NCI-H2196 treated with DMSO at 0.1 percent for 48 hours (cell line): ENCODE measurements around the gene POT1.
"Not testable (repeated sequence)": the region's sequence is repeated elsewhere in the genome, so short reads cannot be mapped to it uniquely, and the experiment has no call there.

Source experiments
- DNase-seq: peaks from one replicate; lab custom pipeline; 2025; ENCODE audit not compliant: unreplicated experiment; lab: John Stamatoyannopoulos, UW

The POT1 gene, protein sequence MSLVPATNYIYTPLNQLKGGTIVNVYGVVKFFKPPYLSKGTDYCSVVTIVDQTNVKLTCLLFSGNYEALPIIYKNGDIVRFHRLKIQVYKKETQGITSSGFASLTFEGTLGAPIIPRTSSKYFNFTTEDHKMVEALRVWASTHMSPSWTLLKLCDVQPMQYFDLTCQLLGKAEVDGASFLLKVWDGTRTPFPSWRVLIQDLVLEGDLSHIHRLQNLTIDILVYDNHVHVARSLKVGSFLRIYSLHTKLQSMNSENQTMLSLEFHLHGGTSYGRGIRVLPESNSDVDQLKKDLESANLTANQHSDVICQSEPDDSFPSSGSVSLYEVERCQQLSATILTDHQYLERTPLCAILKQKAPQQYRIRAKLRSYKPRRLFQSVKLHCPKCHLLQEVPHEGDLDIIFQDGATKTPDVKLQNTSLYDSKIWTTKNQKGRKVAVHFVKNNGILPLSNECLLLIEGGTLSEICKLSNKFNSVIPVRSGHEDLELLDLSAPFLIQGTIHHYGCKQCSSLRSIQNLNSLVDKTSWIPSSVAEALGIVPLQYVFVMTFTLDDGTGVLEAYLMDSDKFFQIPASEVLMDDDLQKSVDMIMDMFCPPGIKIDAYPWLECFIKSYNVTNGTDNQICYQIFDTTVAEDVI

DNA sequence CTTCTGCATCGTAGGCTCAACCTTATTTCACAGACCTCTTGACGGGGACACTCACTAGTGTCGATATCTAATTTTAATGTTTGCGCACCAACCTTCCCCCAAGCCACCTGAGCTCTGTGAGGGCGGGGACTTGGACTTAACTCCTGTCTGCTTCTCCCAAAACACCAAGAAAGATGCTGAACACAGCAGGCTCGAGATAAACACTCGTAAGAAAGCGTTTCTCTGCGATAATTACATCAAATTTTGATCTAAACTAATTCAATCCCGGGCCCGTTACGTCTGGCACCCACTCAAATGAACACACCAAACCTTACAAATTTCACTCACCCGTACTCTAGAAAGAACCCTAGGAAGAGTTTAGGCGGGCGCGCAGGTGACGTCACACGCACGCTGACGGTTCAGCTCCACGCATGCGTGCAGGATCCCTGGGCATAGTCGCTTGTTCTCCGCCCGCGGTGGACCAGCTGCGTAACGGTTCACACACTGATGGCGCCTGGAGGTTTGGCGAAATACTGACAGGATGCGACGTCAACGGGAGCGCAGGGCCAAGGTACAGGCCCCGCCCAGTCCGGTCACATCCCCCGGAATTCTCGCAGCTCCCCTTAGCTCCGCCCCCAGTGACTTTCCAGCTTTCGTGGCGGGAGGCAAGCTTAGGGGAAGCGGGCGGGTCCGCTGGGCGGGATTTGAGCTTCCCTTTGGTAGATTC is at the start of gene POT1:
Gene POT1, minus strand, starts transcription at position 359 of the 706 bp plus-strand sequence. CDS start 32,652 bp downstream, outside the sequence.
- DNase-seq, result peak; percentile 98

DNA sequence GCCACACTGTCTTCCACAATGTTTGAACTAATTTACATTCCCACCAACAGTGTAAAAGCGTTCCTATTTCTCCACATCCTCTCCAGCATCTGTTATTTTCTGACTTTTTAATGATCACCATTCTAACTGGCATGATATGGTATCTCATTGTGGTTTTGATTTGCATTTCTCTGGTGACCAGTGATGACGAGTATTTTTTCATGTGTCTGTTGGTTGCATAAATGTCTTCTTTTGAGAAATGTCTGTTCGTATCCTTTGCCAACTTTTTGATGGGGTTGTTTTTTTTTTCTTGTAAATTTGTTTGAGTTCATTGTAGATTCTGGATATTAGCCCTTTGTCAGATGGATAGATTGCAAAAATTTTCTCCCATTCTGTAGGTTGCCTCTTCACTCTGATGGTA is 45.5 kb upstream of the POT1 start:
- not testable (repeated sequence) for DNase-seq

DNA sequence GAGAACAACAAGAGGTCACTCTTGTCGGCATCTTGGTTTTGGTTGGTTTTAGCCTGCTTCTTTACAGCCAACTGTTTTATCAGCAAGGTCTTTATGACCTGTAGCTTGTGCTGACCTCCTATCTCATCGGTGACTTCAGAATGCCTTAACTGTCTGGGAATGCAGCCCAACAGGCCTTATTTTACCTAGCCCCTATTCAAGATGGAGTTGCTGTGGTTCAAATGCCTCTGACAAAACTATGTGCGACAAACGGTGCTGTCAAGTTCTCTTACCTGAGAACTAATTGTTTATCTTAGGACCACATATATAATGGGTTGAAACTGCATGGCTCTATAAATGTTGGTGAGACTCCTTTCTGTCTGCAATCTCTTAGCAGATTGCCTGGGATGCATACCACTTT is 35.9 kb upstream of the POT1 start:
- no peak for DNase-seq

DNA sequence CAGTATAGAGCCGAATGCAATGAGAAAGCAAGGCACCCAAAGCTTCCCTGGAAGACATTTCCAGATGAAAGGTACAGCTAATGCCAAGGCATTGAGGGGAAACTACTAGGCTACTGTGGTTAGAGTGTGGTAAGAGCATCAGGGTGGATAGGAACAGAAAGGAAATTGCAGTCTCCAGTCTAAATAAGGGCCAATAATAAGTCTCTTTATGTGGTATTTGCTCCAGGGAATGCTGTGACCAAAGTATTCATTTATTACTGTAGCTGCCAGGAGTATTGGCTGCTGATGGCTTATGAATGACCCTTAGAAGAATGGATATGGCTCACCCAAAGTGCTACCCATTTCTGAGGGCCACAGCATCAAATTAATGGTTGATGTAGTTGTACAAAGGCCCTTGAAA is 30.1 kb upstream of the POT1 start:
- no peak for DNase-seq

DNA sequence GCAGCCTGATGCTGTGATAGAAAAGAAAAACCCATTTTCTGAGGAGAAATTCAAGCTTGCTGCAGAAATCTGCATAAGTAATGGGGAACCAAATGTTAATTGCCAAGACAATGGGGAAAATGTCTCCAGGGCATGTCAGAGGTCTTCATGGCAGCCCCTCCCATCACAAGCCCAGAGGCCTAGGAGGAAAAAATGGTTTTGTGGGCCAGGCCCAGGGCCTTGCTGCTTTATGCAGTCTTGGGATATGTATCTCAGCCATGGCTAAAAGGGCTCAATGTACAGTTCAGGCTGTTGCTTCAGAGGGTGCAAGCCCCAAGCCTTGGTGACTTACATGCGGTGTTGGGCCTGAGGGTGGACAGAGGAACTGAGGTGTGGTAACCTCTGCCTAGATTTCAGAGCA is 28.3 kb upstream of the POT1 start:
- not testable (repeated sequence) for DNase-seq

DNA sequence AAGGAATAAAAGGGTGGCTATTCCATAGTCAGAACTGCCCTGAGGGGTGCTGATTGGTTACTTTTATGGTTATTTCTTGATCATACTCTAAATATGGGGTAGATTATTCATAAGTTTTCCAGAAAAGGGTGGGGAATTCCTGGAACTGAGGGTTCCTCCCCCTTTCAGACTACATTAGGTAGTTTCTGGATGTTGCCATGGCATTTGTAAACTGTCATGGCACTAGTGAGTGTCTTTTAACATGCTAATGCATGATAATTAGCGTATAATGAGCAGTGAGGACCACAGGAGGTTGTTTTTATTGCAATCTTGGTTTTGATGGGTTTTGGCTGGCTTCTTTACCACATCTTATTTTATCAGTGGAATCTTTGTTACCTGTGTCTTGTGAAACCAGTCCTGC is 26.5 kb upstream of the POT1 start:
- DNase-seq, result no peak

DNA sequence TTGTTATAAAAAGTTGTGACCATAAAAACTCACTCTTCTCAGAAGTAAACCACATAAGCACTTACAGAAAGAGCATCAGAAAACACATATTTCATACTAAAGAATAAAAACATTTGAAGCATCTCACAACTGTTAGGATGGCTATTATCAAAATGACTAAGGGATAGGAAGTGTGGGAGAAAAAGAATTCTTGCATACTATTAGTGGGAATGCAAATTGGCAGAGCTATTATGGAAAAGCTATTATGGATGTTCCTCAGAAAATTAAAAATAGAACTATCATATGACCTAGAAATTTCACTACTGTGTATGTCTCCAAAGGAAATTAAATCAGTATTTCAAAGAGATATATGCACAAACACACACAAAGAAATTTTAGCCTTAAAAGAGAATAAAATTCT is 25.2 kb upstream of the POT1 start:
- no peak for DNase-seq

DNA sequence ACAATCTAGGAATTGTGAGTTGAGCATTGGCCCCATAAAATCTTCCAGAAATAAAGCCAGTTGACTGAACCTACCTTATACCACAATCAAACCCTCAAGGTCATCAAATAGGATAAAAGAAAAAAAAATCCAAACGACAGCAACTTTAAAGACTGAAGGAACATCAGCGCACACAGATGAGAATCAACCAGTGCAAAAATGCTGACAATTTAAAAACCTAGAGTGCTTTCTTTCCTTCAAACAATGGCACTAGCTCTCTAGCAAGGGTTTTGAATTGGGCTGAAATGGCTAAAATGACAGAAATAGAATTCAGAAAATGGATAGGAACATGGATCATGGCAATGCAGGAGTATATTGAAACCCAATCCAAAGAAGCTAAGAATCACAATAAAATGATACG is 16.1 kb upstream of the POT1 start:
- DNase-seq, result no peak

DNA sequence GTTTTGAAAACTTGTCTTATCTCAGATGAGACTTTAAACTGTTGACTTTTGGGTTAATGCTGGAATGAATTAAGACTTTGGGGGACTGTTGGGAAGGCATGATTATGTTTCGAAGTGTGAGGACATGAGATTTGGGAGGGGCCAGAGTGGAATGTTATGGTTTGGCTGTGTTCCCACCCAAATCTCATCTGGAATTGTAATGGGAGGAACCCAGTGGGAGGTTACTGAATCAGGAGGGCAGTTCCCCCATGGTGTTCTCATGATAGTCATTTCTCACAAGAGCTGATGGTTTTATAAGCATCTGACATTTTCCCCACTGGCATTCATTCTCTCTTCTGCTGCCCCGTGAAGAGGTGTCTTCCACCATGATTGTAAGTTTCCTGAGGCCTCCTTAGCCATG is 13.8 kb upstream of the POT1 start:
- DNase-seq, result no peak

DNA sequence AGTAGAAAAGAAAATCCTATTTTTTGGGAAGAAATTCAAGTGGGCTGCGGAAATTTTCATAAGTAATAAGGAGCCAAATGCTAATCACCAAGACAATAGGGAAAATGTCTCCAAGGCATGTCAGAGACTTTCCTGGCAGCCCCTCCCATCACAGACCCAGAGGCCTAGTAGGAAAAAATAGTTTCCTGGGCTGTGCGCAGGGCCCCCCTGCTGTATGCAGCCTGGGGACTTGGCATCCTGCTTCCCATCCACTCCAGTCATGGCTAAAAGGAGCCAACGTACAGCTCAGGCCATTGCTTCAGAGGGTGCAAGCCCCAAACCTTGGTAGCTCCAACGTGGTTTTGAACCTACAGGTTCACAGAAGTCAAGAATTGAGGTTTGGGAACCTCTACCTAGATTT is 12.8 kb upstream of the POT1 start:
- DNase-seq, result no peak

DNA sequence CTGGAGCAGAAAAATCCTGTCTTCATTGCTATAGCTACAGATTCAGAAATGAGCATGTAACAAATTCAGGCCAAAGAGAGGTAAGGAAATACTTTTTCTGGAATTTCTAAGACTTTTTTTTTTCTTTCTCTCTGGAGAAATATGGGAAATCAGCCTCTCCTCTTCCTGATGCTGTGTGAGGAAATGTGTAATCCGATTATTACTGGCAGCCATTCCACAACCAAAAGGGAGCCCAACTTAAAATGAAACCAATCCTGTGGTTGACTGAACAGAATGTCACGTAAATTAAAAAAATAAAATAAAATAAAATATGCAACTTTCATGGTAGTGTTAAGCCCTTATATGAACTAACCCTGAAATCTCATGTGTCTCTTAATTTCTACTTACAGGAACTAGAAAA is 10.7 kb upstream of the POT1 start:
- no peak for DNase-seq

DNA sequence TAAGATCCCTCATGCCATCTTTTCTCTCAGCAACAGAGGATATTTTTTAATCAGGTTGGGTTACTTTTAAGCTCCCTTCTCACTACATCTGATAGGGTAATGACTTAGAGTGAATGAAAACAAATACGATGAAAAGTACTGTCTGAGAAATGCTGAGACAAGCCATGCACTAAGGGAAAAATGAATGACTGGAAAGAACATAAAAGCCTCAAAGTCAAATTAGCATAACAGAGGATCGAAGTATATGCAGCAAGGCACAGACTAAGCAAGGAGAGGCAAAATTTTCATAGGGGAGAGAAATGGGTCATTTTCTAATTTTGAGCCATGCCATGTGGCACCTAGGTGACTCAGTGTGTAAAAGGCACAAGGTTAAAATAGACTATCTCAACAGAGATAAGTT is 8.5 kb upstream of the POT1 start:
- DNase-seq, result no peak

DNA sequence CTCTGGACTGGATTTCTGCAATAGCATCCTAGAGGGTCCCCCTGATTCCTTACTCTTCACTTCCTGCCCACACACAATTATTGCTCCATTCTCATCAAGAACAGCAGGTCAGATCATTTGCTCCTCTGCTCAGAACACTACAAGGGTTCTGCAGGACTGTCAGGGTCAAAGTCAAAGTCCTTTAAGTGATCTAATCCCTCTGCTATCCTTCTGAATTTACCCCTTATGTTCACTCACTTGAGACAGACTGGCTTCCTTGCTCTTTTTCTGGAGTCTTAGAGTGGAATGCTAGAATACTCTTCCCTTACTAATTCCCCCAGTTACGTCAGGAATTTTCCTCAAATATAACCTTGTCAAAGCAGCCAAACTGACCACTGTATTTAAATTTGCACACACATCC is 7.5 kb upstream of the POT1 start:
- DNase-seq, result no peak

DNA sequence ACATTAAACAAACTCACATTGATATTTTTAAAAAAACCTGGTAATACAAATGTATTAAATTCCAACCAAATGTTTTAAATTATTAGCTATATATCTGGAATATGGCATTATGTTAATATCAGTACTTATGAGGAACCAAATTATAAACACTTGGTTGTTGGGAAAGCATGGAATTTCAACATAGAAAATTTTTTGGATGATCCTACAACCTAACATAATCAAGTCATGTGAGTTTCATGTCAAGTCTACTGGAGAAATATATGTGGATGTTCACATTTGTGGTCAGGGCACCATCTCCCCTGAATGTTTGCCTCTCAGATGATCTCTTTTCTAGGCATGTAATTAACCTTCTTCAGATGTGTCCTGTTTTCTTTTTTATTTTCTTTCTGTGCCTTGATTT is 5.2 kb upstream of the POT1 start:
- DNase-seq, result no peak

DNA sequence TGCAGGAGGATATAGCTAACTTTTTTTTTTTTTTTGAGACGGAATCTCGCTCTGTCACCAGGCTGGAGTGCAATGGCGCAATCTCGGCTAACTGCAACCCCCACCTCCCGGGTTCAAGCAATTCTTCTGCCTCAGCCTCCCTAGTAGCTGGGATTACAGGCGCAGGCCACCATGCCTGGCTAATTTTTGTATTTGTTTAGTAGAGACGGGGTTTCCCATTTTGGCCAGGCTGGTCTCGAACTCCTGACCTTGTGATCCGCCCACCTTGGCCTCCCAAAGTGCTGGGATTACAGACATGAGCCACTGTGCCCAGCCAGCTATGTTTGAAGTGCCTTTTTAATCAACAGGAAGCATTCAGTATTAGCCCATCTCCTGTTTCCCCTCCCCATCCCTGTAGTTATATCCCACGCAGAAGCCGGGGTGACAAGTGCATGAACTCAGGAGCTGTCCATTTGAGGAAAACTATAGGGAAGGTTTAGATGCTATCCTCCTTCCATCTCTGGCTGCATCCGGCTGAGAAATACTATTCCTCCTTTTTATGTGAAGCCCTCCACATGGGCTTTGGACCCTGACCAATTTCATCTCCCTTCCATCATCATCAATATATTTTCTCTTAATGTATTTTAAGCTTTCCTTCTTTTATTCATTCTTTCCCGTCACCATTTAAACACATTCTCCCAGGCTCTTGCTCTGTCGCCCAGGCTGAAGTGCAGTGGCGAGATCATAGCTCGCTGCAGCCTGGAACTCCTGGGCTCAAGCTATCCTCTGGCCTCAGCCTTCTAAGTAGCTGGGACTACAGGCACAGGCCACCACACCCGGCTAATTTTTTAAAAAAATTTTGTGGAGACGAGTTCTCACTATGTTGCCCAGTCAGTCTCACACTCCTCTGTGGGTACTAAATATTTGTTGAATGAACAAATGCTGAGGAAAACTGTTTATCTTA is 1.3 kb upstream of the POT1 start:
- no peak for DNase-seq

DNA sequence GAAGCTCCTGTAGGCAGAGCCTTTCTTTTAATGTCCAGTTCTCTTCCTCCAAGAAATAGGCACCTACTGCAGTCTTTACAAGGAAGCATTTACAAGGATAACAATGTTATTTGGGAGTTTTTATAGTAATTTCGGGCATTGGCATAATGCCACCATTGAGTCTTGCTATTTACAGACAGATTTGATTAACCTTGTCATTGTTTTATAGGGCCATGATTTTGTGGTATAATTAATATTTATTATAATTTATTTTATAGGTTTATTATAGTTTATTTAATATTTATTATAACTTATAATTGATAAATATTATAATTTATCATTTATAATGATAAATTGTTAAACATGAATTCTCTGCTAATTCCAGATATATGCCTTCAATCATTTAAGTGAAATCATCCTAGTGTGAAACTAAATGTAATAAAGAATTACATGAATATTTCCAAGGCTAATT is 573 bp upstream of the POT1 start:
- DNase-seq, result no peak

DNA sequence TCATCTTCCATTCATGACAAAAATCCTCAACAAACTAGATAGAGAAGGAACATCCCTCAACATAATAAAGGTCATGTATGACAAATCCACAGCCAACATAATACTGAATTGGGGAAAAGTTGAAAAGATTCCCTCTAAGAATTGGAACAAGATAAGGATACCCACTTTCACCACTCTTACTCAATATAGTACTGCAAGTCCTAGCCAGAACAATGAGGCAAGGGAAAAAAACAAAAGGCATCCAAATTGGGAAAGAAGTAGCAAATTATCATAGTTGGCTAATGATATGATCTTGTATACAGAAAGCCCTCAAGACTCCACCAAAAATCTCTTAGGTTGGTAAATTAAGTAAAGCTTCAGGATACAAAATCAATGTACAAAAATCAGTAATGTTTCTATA is 4.7 kb downstream of the POT1 start:
- no peak for DNase-seq

DNA sequence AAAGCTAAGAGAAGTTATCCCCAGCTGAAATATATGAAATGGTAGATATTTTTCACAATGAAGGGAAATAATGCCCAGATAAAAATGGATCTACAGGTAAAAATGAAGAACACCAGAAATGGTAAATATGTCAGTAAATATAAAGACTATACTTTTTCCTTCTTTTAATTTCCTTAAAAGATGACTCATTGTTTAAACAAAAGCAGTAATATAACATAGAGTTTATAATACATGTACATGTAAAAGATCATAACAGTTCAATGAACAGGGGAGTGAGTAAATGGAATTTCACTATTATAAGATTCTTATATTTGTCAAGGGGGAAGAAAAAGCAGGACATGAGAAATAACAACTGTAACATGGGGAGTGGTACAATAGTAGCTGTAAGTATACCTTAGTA is 7.4 kb downstream of the POT1 start:
- no peak for DNase-seq

DNA sequence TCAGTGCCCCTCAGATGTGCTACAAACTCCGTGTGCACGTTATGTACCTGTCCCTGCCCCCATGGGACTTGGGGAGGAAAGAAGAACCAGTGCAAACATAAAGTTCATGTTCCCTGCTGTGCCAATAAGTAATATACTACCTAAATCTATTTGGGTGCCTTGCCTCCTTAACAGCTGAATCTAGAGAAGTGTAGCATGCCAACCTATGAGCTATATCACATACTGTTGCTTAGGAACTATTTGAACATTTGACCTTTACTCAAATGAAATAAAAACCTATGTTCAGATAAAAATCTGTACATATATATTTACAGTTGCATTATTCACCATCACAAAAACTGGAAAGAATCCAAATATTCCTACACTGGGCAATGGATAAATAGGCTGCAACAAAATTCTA is 9.8 kb downstream of the POT1 start:
- DNase-seq, result no peak

DNA sequence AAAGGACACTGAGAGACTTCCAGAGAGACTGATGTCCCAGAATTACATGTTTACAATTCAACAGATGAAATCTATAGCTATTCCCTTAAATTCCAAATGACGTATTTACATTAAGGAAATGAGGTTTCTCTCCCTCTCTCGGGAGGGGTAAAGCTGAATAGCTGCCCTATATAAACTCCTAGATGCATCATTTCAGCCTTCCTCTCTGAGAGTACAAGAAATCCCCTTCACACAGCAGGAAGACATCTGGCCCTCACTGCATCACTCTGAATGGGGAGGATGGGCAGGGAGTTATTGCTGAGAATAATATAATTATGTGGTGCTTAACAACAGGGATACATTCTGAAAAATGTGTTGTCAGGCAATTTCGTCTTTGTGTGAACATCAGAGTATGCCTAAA is 11.0 kb downstream of the POT1 start:
- DNase-seq, result no peak

DNA sequence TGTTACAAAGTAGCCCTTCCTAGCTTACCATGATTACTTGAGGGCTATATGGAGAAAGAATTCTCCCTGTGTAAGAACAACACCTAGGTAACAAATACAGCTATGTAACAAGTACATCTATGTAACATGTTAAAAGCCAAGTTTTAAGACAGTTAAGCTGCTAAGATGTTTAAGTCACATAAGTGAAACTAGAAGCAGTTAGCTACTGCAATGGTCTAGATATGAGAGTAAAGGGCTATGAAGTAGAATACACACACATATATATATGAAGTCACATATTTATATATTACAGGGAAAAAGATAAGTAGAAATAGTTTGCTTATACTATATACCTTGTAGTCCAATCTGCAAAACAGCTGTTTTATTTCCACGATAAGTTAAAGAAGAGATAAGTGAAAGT is 14.4 kb downstream of the POT1 start:
- no peak for DNase-seq
